GM19099 (cell line): Measurements from ENCODE around the gene MPHOSPH9.

ENCODE experiments used
- POLR2A ChIP-seq: IDR thresholded peaks from 3 replicates; pipeline ENCODE4 v1.6.1; 2011; ENCODE audit warnings: low read depth; ENCODE audit not compliant: insufficient read length; ENCODE audit errors: extremely low read depth

Gene MPHOSPH9

DNA sequence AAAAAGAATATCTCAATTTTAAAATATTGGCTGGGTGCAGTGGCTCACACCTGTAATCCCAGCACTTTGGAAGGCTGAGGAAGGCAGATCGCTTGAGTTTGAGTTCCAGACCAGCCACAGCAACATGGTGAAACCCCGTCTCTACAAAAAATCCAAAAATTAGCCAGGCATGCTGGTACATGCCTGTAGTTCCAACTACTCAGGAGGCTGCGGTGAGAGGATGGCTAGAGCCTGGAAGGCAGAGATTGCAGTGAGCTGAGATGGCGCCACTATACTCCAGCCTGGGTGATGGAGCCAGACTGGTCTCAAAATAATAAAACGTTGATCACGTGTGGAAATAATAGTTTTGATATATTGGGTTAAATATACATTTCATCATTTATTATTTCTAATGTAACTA is 6.0 kb upstream of the MPHOSPH9 start:
- TF ChIP-seq POLR2A = no peak

DNA sequence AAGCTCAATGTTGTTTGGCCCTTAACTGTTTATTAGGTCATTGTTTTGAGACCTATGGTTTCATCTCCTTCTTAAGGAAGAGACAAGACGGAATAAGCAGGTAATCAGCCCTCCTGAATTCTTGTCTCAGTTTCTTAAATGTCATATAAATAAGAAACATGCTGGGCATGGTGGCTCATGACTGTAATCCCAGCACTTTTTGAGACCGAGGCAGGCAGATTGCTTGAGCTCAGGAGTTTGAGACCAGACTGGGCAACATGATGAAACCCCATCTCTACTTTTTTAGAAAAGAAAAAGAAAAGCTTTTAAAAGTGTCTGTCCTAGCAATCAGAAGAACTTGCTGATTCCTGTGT is 5.4 kb upstream of the MPHOSPH9 start:
- no peak for TF ChIP-seq POLR2A

DNA sequence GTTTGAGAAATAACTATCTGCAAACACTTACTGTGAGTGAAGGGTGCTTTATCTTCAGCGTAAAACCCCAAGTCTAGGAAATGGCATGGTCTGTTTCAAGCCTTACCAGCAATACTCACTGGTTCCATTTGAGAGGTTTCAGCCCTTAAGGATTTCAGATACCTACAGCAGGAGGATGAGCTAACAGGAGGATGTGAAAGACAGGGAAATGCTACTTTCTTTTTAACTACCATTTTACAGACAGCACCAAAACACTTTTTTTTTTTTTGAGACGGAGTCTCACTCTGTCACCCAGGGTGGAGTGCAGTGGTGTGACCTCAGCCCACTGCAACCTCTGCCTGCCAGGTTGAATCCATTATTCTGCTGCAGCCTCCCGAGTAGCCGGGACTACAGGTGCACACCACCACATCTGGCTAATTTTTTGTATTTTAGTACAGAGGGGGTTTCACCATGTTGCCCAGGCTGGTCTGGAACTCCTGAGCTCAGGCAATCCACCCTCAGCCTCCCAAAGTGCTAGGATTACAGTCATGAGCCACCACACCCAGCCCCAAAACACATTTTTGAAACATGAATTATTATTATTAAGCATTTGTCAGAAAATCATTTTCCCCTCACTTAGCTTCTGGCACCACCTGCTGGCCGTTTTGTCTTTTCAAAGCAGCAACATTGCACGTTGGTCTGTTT is 4.8 kb upstream of the MPHOSPH9 start:
- no peak for TF ChIP-seq POLR2A

DNA sequence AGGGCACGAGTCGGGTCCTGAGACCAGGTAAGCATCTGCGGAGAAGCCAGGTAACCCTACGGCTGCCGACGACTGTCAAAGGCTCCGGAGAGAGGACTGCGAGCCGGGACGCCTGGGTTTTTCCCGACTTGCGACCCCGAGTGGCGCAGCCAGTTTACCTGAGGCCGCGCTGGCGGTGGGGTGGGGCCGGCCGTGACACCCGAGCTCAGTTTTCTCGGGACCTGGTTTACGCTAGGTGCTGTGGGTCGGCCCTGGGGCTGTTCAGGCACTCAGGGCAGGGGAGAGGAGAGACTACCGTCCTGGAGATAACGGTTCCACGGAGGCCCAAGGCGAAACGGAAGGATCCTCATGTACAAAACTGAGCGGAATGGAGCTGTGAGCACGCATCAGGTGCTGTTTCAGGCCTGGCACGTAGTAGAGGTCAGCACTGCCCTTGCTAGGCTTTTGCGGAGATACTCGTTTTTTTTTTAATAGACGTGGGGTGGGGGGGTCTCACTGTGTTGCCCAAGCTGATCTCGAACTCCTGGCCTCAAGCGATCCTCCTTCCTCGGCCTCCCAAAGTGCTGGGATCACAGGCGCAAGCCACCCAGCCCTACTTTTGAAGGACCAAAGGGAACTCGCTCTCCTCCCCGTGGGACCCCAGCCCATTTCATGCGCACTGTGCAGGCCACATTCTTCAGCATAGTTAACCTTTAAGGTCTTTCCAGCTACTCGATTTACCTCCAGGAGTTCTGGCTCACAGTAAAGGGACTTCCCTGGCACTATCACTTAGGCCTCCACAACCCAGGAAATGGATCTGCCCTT is 766 bp upstream of the MPHOSPH9 start:
- TF ChIP-seq POLR2A = no peak

DNA sequence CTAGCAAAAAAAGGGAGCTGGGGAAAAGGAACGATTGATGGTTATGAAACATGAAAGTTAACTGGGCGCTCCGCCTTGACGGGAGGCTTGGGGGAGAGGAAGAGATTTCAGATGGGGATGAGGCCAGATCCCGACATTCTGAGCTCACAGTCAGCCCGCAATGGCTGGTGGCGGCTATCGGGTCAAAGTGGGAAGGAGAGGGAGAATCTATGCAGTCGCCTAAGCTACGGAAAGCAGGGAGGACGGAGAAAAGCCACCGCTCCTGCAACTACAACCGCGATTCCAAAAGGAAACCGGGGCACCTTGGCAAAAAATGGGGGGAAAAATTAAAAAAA is 502 bp downstream of the MPHOSPH9 start:
- TF ChIP-seq POLR2A = no peak

DNA sequence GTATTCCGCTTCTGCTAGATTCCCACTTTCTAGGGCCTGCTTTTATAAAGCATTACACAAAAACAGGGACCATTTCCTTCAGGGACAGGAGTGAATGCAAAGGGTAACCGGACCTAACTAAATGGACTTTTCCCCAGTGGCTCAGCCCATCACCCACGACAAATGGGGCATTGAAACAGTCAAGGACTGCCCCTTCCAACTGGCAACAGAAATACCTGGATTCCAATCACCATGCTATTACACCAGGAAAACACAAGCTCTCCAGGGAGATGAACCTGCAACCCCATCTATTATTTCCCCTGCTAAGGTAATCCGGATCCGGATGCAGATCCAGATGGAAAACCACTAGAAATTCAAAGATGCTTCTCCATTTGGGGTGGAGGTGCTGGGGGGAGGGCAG is 1.0 kb downstream of the MPHOSPH9 start:
- no peak for TF ChIP-seq POLR2A

DNA sequence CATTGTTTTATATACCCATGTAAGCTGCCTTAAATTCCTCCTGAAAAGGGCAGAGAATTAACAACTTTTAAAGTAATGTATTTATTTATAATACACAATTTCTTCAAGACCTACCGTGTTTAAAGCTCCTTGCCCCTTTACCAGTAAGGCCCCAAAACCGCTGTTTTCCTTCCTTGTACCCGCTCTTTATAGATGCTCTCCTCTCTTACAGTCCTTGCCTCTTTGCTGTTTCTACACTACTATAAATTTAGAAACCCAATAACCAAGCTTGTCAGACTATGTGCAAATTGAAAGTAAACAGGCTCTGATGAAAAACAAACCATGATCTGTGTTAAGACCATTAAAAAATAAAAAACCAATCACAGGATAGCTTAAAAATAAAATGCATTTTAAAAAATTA is 3.9 kb downstream of the MPHOSPH9 start:
- TF ChIP-seq POLR2A = no peak

DNA sequence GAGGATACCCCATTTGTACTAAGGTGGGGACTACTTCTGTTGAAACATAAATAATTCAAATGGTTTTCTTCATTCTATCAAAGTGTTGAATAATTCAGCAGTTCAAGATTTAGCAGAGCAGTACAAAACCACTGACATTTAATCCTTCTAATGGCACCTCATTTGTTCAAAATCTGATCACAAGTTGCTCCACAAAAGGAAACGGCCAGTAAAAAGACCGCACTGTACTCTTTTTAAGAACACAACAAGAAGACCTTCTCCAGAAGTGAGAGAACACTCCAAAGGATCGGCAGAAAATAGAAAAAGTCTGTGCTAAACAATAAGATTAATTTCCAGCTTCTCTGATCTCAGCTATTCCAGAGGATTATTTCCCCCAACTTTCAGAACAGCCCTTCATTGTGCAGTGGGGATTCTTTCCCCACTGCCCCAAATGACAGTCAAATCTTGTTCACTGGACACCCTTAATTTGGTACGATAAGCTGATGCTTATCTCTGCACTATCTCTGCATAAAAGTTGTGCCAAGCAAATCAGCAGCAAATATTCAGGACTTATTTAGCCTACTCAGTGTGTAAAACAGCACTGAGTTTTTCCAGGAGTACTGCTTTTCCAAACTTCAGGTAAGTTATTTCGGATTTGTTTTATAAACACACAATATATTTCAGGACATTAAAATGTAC is 5.2 kb downstream of the MPHOSPH9 start:
- TF ChIP-seq POLR2A = no peak

DNA sequence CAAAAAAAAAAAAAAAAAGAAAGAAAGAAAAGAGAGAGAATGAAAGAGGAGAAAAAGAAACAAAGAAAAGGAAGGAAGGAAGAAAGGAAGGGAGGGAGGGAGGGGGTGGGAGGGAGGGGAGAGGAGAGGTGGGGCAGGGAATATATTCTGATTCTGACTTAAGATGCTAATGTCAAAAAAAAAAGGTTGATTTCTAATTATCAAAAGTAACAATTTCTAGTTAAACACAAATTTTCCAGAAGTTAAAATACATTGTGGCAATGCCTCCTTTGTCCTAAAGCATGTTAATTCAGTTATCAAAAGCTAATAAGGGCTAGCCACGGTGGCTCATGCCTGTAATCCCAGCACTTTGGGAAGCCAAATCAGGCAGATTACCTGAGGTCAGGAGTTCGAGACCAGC is 7.5 kb downstream of the MPHOSPH9 start:
- no peak for TF ChIP-seq POLR2A

DNA sequence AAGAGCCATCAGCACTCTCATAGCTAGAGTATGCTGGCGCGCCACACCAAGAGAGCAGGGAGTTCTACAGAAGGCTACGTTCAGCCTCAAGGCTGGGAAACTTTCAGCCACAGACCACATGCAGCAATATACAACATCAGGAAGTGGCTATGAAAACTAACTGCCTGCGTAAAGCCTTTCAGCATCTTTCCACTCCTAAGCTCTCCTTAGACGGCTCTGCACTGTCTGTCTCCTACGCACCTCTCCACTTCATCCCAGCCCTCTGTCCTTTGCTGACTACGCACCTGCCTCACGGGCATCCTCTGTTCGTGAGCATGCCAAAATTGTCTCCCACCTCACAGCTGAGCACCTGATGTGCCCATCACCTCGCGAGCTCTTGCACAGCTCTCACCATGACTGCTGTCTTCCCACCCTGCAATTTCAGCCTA is 9.7 kb downstream of the MPHOSPH9 start:
- TF ChIP-seq POLR2A = no peak

DNA sequence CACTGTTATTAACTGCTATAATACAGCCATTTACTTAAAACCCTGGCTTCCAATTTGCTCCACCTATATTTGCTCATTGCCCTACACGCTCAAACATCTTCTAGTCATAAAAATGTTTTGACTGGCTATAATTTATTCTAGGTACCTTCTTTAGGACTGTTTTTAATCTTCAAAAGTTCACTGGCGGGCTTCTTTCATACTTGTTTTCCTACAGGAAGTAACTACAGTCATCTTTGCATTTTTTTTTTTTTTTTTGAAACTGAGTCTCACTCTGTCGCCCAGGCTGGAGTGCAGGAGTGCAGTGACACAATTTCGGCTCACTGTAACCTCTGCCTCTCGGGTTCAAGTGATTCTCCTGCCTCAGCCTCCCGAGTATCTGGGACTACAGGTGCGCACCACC is 32.5 kb downstream of the MPHOSPH9 start:
- TF ChIP-seq POLR2A = no peak

DNA sequence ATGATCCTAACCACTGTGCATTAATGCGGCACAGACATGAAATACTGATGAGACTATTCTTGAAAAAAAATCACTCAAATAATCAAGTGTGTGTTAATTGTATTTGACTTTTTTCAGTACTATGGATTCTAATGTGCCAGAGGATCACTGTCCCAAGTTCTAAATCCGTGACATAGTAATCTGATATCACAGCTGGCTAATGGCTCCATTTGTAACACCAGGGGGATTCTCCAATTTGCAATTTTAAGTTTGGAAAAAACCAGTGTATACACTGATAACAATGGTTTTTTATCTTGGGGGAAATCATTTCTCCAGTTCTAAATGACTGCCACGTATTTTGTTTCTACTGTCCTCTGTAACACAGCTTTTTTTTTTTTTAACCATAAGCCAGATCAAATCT is 33.0 kb downstream of the MPHOSPH9 start:
- no peak for TF ChIP-seq POLR2A

DNA sequence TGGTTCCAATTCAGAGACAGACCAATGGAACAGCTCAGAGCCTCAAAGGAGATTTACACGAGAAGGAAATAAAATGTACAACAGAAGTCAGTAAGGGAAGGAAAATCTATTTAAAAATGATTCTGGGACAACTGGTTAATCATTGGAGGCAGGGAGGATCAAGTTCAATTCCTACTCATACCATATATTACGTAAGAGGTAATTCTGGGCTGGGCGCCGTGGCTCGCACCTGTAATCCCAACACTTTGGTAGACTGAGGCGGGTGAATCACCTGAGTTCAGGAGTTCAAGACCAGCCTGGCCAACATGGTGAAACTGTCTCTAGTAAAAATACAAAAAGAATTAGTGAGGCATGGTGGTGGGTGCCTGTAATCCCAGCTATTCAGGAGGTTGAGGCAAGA is 45.3 kb downstream of the MPHOSPH9 start:
- TF ChIP-seq POLR2A = no peak

DNA sequence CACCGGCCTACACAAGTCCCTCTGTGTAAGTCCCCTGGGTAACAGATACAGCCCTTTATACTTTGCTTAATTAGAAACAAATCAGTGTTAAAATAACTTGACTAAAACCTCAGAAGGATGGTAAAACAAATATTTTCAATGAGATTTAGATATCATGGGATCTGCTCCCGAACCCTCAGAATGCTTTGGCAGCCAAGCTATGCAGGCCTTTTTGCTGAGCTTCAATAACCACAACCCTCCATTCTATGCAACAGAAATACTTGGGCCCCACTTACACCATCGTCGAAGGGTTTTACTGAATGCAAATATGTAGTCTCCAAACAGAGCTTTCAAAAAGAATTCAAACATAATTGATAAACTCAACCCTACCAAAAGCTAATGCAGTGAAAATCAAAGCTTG is 52.8 kb downstream of the MPHOSPH9 start:
- TF ChIP-seq POLR2A = no peak

DNA sequence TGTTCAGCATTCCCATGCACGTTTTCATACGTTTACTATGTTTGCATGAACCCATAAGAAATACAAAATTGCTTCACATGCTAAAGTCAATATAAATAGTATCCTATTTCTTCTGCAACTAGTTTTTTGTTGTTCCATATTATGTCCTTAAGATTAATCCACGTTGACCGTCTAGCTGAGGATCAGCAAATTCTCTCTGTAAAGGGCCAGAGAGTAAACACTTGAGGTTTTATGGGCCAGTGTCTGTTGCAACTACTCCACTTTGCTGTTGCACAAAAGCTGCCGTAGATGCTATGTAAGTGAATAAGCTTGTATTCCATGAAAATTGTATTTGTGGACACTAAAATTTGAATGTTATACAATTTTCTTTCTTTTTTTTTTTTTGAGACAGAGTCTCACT is 61.0 kb downstream of the MPHOSPH9 start:
- no peak for TF ChIP-seq POLR2A

DNA sequence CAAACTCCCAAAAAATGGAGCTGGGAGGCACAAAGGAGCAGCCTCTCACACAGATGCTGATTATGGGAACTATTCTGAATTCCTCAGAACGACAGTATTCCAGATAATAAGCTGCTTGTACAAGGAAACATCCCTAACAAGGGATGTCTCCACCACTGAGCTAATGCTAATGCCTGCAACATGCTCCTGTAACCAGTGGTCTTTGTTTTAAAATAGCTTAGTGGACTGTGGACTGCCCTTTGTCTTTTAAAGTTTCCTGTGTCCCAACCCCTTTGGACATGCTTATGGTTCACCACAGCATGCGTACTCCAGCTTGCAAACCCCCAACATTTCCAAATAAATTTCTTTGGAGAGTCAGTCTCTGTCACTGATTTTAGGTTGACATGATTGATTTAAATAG is 65.6 kb downstream of the MPHOSPH9 start:
- TF ChIP-seq POLR2A = no peak
